NCI-H510A treated with DMSO at 0.1 percent for 48 hours (cell line): ENCODE results near the gene SLC35D3.
"Not testable (repeated sequence)": the region's sequence is repeated elsewhere in the genome, so short reads cannot be mapped to it uniquely, and the experiment has no call there.

Experiments
- DNase-seq: peaks from one replicate; lab custom pipeline; 2025; lab: John Stamatoyannopoulos, UW

SLC35D3 gene

GRCh38 chr6:136921936-136922684, at the start of gene SLC35D3:
Gene SLC35D3 (plus strand): TSS chr6:136922301. CDS start chr6:136922429, 128 bp downstream.
- no peak for DNase-seq

GRCh38 chr6:136873748-136874147, 48.4 kb upstream of the SLC35D3 start:
- DNase-seq = no peak

GRCh38 chr6:136876469-136876868, 45.6 kb upstream of the SLC35D3 start:
- not testable (repeated sequence) for DNase-seq

GRCh38 chr6:136880748-136881460, 41.2 kb upstream of the SLC35D3 start:
- DNase-seq = no peak

- no peak for DNase-seq
Measured at GRCh38 chr6:136886091-136886490, 36.0 kb upstream of the SLC35D3 start.

- DNase-seq = no peak
Measured at GRCh38 chr6:136887953-136888352, 34.1 kb upstream of the SLC35D3 start.

- peak; percentile 9 for DNase-seq
Measured at GRCh38 chr6:136889271-136890193, 32.6 kb upstream of the SLC35D3 start.

- no peak for DNase-seq
Measured at GRCh38 chr6:136890194-136890839, 31.8 kb upstream of the SLC35D3 start.

- DNase-seq = no peak
Measured at GRCh38 chr6:136890986-136891385, 31.1 kb upstream of the SLC35D3 start.

- DNase-seq = no peak
Measured at GRCh38 chr6:136893187-136893586, 28.9 kb upstream of the SLC35D3 start.

GRCh38 chr6:136895901-136896300, 26.2 kb upstream of the SLC35D3 start:
- DNase-seq = no peak

GRCh38 chr6:136897071-136897470, 25.0 kb upstream of the SLC35D3 start:
- no peak for DNase-seq

- DNase-seq = no peak
Measured at GRCh38 chr6:136901212-136901784, 20.8 kb upstream of the SLC35D3 start.

GRCh38 chr6:136904477-136904876, 17.6 kb upstream of the SLC35D3 start:
- DNase-seq = not testable (repeated sequence)

- no peak for DNase-seq
Measured at GRCh38 chr6:136914947-136915346, 7.2 kb upstream of the SLC35D3 start.

- DNase-seq = no peak
Measured at GRCh38 chr6:136918706-136919105, 3.4 kb upstream of the SLC35D3 start.

GRCh38 chr6:136920216-136920615, 1.9 kb upstream of the SLC35D3 start:
- no peak for DNase-seq

- no peak for DNase-seq
Measured at GRCh38 chr6:136920671-136921380, 1.3 kb upstream of the SLC35D3 start.

- no peak for DNase-seq
Measured at GRCh38 chr6:136921381-136921935, 643 bp upstream of the SLC35D3 start.

GRCh38 chr6:136922685-136923006, 545 bp downstream of the SLC35D3 start:
- no peak for DNase-seq
